GM12892 (cell line): Measurements from ENCODE around the gene KIF1C.

Experiments
- POLR2A ChIP-seq: IDR thresholded peaks from 2 replicates; pipeline ENCODE4 v1.6.1; 2011; ENCODE audit warnings: low read depth, low read length, control low read depth
- POLR2AphosphoS5 ChIP-seq: IDR thresholded peaks from 2 replicates; pipeline ENCODE4 v1.6.1; 2011; ENCODE audit warnings: low read depth, low read length, control low read depth

DNA sequence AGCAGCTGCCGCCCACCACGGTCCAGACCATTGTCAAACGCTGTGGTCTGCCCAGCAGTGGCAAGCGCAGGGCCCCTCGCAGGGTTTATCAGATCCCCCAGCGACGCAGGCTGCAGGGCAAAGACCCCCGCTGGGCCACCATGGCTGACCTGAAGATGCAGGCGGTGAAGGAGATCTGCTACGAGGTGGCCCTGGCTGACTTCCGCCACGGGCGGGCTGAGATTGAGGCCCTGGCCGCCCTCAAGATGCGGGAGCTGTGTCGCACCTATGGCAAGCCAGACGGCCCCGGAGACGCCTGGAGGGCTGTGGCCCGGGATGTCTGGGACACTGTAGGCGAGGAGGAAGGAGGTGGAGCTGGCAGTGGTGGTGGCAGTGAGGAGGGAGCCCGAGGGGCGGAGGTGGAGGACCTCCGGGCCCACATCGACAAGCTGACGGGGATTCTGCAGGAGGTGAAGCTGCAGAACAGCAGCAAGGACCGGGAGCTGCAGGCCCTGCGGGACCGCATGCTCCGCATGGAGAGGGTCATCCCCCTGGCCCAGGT, 24.5 kb downstream of the KIF1C start:
- TF ChIP-seq POLR2A (no peak), POLR2AphosphoS5 (no peak)
